ENCODE data around the gene CAPN8.

DNA sequence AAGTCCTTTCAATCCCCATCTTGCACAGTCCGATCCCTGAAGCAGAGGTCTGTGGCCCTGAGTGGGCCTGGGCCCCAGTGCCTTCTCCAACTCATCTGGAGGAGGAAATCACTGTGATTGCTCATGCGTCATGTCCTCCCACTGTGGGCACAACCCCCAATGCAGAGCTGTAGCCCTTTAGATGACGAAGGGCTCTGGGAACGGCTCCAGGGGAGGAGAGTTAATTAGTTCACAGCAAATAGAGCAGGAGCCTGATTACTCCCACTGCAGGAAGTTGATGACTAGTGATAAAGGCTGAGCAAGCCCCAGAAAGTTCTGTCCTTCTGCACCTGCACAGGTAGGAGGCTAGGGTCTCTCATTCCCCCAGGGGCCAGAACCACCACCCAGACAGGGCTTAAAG, 160.8 kb downstream of the CAPN8 start:
- TF ChIP-seq, protein P1, sequence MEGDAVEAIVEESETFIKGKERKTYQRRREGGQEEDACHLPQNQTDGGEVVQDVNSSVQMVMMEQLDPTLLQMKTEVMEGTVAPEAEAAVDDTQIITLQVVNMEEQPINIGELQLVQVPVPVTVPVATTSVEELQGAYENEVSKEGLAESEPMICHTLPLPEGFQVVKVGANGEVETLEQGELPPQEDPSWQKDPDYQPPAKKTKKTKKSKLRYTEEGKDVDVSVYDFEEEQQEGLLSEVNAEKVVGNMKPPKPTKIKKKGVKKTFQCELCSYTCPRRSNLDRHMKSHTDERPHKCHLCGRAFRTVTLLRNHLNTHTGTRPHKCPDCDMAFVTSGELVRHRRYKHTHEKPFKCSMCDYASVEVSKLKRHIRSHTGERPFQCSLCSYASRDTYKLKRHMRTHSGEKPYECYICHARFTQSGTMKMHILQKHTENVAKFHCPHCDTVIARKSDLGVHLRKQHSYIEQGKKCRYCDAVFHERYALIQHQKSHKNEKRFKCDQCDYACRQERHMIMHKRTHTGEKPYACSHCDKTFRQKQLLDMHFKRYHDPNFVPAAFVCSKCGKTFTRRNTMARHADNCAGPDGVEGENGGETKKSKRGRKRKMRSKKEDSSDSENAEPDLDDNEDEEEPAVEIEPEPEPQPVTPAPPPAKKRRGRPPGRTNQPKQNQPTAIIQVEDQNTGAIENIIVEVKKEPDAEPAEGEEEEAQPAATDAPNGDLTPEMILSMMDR (IDR thresholded peaks at IDR 0.05): no peak
- TF ChIP-seq POLR2AphosphoS5 (IDR thresholded peaks at IDR 0.05) (no peak), POLR2A (IDR thresholded peaks at IDR 0.05) (no peak), EP300 (IDR thresholded peaks at IDR 0.05) (no peak)
